ENCODE results near the gene CYFIP2.

Gene CYFIP2

GRCh38 chr5:157289164-157289819 is 23.4 kb downstream of the CYFIP2 start:
- DNase-seq = no peak

- DNase-seq = no peak
These were observed 24.4 kb downstream of the CYFIP2 start for GRCh38 chr5:157290156-157290980.

GRCh38 chr5:157290981-157291711 is 25.2 kb downstream of the CYFIP2 start:
- no peak for DNase-seq

- no peak for DNase-seq
These were observed 26.7 kb downstream of the CYFIP2 start for GRCh38 chr5:157292599-157292998.

- DNase-seq = no peak
These were observed 28.6 kb downstream of the CYFIP2 start for GRCh38 chr5:157294407-157295091.

- no peak for DNase-seq
These were observed 29.3 kb downstream of the CYFIP2 start for GRCh38 chr5:157295247-157295646.

GRCh38 chr5:157300564-157300963 is 34.6 kb downstream of the CYFIP2 start:
- DNase-seq = no peak

GRCh38 chr5:157301066-157301465 is 35.1 kb downstream of the CYFIP2 start:
- DNase-seq = no peak

- no peak for DNase-seq
These were observed 37.1 kb downstream of the CYFIP2 start for GRCh38 chr5:157303023-157303422.

- no peak for DNase-seq
These were observed 37.9 kb downstream of the CYFIP2 start for GRCh38 chr5:157303667-157304327.

GRCh38 chr5:157306081-157306480 is 40.2 kb downstream of the CYFIP2 start:
- DNase-seq = no peak

- no peak for DNase-seq
These were observed 41.0 kb downstream of the CYFIP2 start for GRCh38 chr5:157306692-157307471.

GRCh38 chr5:157308836-157309465 is 43.0 kb downstream of the CYFIP2 start:
- no peak for DNase-seq

- no peak for DNase-seq
These were observed 43.9 kb downstream of the CYFIP2 start for GRCh38 chr5:157309796-157310195.

- no peak for DNase-seq
These were observed 45.7 kb downstream of the CYFIP2 start for GRCh38 chr5:157311595-157311994.

- peak; percentile 58 for DNase-seq
These were observed 46.6 kb downstream of the CYFIP2 start for GRCh38 chr5:157312492-157312891.

GRCh38 chr5:157322581-157322980 is 56.7 kb downstream of the CYFIP2 start:
- DNase-seq = no peak

- no peak for DNase-seq
These were observed 57.3 kb downstream of the CYFIP2 start for GRCh38 chr5:157323107-157323706.

- no peak for DNase-seq
These were observed 58.3 kb downstream of the CYFIP2 start for GRCh38 chr5:157324237-157324636.

- DNase-seq = no peak
These were observed 60.6 kb downstream of the CYFIP2 start for GRCh38 chr5:157326440-157327005.

Measured in activated T-cell treated with anti-CD3 and anti-CD28 coated beads for 4 hours (primary cell).